COLO668 (cell line): ENCODE results near the gene GTF2H4.

Source experiments
- DNase-seq: peaks from one replicate; lab custom pipeline; 2025; ENCODE audit not compliant: unreplicated experiment; lab: John Stamatoyannopoulos, UW

The GTF2H4 gene

GRCh38 chr6:30882204-30882758, 25.7 kb upstream of the GTF2H4 start:
- DNase-seq = peak; percentile 46

GRCh38 chr6:30882759-30883684, 25.0 kb upstream of the GTF2H4 start:
- peak; percentile 68 for DNase-seq

DNA sequence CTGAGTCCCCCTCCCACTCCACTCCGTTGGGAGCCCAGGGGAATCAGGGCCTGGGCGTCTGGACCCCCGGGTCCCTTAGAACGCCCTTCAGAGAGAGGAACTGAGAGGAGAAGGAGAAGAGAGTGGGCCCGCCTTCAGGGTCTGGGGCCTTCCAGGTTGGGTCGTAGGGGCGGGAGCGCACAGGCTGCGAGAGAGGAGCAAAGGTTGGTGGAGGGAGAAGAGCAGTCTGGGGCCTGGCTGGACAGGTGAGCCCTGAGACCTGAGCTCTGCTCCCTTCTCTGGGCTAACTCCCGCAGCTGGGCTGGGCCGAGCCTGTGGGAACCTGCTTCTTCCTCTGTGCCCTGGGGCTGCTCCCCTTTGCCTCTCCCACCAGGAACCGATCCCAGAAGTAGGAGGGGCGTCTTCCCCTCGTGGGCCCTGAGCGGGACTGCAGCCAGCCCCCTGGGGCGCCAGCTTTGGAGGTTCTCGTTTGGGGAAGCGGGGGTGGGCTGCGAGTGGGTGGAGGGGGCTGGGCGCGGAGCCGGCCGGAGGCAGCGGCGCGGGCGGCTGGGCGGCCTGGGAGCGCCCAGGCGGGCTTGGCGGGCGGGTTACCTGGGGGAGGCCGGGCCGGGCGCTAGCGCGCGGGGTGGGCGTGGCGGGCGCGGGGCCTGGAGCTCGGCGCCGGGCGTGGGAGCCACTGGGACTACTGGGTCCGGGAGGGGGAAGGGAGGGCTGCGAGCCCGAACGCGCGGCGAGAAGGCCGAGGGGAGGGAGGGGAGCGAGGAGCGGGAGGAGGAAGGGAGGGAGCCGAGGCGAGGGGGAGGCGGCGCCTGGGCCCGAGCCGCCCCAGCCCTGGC, 24.1 kb upstream of the GTF2H4 start, which contains the start of gene DDR1:
Gene DDR1 (plus strand): TSS at position 835 of the 836 bp plus-strand sequence. CDS start 4,211 bp downstream, outside the sequence.
- peak; percentile 78 for DNase-seq

DNA sequence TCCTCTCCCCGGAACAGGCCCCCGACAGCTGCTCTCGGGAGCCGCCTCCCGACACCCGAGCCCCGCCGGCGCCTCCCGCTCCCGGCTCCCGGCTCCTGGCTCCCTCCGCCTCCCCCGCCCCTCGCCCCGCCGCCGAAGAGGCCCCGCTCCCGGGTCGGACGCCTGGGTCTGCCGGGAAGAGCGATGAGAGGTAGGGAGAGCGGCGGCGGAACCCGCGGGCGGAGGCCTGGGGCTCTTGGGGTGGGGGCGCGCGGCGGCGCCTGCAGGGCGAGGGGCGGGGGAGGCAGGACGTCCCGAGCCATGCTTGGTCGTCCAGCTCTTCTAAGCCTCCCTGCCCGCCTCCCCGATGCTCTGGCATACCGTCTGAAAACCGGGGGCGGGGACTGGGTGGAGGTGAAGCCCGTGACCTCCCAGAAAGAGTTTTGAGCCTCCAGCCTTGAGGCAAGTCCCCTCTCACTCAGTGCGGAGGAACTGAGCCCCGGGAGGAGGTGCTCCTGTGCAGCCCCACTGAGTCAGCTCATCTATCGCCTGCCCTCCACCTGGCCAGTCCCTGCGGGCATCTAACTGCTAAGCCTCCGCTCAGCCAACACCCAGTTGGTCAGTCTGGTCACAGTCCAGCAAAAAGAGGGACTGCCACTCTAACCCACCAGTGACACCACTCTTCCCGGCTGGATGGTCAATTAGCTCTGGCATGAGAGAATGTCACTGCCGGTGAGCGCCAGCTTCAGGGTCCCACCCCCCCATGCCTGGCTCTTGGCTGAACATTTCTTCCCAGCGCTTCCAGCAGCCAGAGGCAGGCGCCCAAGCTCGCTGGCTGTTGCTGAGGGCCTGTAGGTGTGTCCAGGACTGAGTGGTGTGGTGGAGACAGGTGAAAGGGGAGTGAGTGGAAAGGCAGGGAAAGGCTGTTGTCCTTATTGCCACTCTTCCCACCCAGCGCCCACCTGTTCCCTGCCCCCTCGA, 23.2 kb upstream of the GTF2H4 start:
- peak; percentile 32 for DNase-seq

- DNase-seq = peak; percentile 32
Measured at GRCh38 chr6:30885481-30885998, 22.5 kb upstream of the GTF2H4 start.

- DNase-seq = peak; percentile 50
Measured at GRCh38 chr6:30885999-30886896, 21.8 kb upstream of the GTF2H4 start.

DNA sequence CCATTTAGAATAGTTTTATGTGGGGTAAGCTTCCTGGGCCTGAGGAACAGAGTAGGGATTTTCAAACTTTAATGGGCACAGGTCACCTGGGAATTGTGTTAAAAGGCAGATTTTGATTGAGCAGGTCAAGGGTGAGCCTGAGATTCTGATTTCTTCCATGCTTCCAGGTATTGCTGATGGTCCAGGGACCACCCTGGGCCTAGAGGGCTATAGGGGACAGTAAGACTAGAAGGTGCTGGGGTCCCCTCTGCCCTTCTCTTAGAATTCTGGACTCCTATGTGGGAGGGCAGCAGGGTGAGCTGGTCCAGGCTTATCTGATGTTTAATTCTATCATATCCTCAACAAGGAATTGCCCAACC, 21.1 kb upstream of the GTF2H4 start:
- DNase-seq = no peak

DNA sequence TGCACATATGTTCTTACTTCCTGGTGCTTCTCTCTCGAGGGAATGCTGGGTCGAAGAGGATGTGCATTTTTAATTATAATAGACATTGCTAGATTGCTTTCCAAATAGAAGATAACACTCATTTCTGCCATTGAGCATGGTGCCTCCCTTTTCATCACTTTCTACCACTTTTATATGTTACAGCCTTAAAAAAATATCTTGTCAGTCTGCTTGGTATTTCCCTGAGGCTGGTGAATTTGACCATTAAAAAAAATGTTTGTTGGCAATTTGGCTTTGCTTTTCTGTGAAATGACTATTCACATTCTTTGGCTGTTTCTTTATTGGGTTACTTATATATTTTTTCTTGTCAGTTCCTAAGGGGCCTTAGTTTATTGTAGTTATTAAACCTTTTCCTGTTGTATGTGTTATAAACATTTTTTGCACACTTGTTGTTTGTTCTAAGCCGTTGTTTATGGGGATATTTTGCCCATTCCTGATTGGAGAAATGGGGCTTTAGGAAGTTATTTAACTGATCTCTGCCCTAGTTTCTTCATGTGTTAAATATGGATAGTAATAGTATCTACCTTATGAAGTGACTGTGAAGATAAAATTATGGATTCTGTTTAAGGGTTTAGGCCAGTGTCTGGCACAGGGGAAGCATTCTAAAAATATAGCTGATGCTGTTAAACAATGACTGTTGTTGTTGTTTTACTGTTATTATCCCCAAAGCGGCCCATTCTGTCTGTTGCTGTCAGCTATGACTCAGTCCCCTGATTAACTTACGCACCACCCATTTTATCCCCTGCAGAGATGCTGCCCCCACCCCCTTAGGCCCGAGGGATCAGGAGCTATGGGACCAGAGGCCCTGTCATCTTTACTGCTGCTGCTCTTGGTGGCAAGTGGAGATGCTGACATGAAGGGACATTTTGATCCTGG, 19.8 kb upstream of the GTF2H4 start:
- no peak for DNase-seq

DNA sequence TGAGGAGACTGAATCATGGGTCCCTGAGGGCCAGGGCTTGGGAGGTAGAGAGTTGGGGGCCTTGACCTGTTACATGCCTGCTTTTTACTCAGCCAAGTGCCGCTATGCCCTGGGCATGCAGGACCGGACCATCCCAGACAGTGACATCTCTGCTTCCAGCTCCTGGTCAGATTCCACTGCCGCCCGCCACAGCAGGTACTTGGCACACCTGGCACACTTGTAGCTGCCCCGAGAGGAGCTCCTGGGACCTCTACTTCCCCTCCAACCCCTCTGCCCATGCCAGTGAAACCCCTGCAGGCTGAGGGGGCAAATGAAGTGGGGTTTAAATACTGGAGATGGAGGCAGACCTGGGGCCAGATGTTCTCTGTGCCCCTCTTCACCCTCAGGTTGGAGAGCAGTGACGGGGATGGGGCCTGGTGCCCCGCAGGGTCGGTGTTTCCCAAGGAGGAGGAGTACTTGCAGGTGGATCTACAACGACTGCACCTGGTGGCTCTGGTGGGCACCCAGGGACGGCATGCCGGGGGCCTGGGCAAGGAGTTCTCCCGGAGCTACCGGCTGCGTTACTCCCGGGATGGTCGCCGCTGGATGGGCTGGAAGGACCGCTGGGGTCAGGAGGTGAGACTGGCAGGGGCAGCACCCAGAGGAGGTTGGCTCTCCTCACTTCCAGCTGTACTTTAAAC, 19.1 kb upstream of the GTF2H4 start:
- no peak for DNase-seq

GRCh38 chr6:30889496-30889885, 18.5 kb upstream of the GTF2H4 start:
- no peak for DNase-seq

- DNase-seq = no peak
Measured at GRCh38 chr6:30889921-30890645, 17.9 kb upstream of the GTF2H4 start.

DNA sequence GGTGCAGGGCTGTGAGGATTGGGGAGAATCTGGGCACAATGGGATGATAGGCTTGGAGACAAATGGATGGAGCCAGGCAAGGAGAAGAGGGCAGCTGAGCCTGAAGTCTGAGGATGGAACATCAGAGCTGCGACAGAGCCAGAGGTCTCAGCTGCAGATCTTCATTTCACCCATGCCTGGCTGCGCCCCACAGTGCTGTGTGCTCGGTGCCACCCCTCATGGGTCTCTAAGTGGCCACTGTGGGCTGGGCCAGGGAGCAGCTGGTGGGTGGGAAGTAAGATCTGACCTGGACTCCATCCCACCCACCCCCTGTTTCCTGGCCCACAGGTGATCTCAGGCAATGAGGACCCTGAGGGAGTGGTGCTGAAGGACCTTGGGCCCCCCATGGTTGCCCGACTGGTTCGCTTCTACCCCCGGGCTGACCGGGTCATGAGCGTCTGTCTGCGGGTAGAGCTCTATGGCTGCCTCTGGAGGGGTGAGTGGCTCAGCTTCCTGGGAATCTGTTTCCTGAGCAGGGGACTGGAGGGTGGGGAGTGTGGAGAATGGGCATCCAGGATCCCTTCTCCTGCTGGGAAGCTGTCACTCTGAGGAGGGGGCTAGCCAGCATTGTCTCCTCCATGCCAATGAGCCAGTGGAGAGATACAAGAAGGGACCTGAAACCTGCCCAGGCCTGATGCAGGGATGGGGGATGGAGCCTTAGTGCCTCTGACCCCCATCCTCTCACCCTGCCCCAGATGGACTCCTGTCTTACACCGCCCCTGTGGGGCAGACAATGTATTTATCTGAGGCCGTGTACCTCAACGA, 17.2 kb upstream of the GTF2H4 start:
- no peak for DNase-seq

DNA sequence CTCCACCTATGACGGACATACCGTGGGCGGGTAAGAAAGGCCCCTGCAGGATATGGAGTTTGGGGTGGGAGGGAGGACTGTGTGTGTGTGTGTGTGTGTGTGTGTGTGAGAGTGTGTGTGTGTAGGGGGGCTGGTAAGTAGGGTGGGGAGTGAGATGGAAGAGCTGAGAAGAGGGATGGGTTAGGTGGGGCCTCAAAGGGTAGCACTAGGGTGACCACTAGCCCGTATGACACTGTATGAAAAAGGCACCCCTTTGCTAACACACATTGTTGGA, 16.6 kb upstream of the GTF2H4 start:
- DNase-seq = no peak

GRCh38 chr6:30891816-30892538, 16.0 kb upstream of the GTF2H4 start:
- DNase-seq = no peak

DNA sequence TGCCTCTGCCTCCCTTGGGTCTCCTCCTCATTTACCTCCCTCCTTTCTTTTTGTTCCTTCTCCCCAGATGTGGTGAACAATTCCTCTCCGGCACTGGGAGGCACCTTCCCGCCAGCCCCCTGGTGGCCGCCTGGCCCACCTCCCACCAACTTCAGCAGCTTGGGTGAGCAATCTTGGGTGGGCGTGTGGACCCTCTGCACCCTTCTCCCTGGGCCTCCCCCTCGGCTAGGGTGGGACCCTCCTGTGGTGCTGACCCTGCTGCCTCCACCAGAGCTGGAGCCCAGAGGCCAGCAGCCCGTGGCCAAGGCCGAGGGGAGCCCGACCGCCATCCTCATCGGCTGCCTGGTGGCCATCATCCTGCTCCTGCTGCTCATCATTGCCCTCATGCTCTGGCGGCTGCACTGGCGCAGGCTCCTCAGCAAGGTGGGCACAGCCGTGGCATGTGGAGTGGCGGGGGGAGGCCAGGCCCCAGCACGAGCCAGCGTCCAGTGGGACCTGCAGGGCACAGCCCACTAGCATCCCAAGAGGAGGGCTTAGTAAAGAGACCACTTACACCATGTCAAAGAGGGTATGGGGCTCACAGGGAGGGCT, 14.9 kb upstream of the GTF2H4 start:
- no peak for DNase-seq
